ENCODE measurements around the gene SPZ1.

The SPZ1 gene

GRCh38 chr5:80355686-80356085, 35.9 kb downstream of the SPZ1 start:
- Histone ChIP-seq H3K4me1 (peaks cover 0 to 13% (median 5%) of the 10 kb centered on the region in 4 donors), H3K27ac (no peak overlapping the region), H3K4me3 (no peak overlapping the region), H3K9me3 (no peaks in the 10 kb centered on the region), H3K27me3 (no peaks in the 10 kb centered on the region), H3K36me3 (no peaks in the 10 kb centered on the region)
- intact Hi-C loops (cut with DNase I; ENCODE audit: low total_unique reads), result no loop called here
- DNase-seq, result no peak
- no peak for TF ChIP-seq CTCF (IDR thresholded peaks at IDR 0.05)

- no peaks in the 10 kb centered on the region for H3K36me3 ChIP-seq
- intact Hi-C loops (cut with DNase I; ENCODE audit: low total_unique reads), result no loop called here
- no peaks in the 10 kb centered on the region for H3K9me3 ChIP-seq
- no peak overlapping the region for H3K27ac ChIP-seq
- no peak overlapping the region for H3K4me3 ChIP-seq
- H3K4me1 ChIP-seq, result peaks cover 0 to 13% (median 5%) of the 10 kb centered on the region in 4 donors
- no peaks in the 10 kb centered on the region for H3K27me3 ChIP-seq
- TF ChIP-seq CTCF (IDR thresholded peaks at IDR 0.05), result no peak
- DNase-seq, result no peak
Measured at GRCh38 chr5:80357671-80358070, 37.9 kb downstream of the SPZ1 start.

- Histone ChIP-seq H3K9me3 (no peaks in the 10 kb centered on the region), H3K4me1 (no peaks in the 10 kb centered on the region), H3K27ac (no peak overlapping the region), H3K4me3 (no peak overlapping the region), H3K27me3 (no peaks in the 10 kb centered on the region), H3K36me3 (no peaks in the 10 kb centered on the region)
- intact Hi-C loops (cut with DNase I; ENCODE audit: low total_unique reads), result no loop called here
- DNase-seq, result no peak
- no peak for TF ChIP-seq CTCF (IDR thresholded peaks at IDR 0.05)
Measured at GRCh38 chr5:80360914-80361444, 41.2 kb downstream of the SPZ1 start.

- Histone ChIP-seq H3K4me1 (no peaks in the 10 kb centered on the region), H3K27ac (no peak overlapping the region), H3K27me3 (no peaks in the 10 kb centered on the region), H3K9me3 (no peaks in the 10 kb centered on the region), H3K36me3 (no peaks in the 10 kb centered on the region), H3K4me3 (no peak overlapping the region)
- no peak for DNase-seq
- TF ChIP-seq CTCF (IDR thresholded peaks at IDR 0.05), result no peak
- intact Hi-C loops (cut with DNase I; ENCODE audit: low total_unique reads), result no loop called here
Measured at GRCh38 chr5:80364892-80365291, 45.1 kb downstream of the SPZ1 start.

- H3K27ac ChIP-seq, result no peak overlapping the region
- TF ChIP-seq CTCF (IDR thresholded peaks at IDR 0.05), result no peak
Measured at GRCh38 chr5:80368661-80369480, 49.1 kb downstream of the SPZ1 start.

More at GRCh38 chr5:80368661-80369480, 49.1 kb downstream of the SPZ1 start:
- DNase-seq, result no peak
- Histone ChIP-seq H3K36me3 (no peaks in the 10 kb centered on the region), H3K4me1 (no peaks in the 10 kb centered on the region), H3K4me3 (no peak overlapping the region), H3K27me3 (no peaks in the 10 kb centered on the region), H3K9me3 (no peaks in the 10 kb centered on the region)
- intact Hi-C loops (cut with DNase I; ENCODE audit: low total_unique reads), result no loop called here

Data from tibial artery (tissue), 4 donors.